HCT116 (cell line): ENCODE measurements around the gene NAA25. TPM values are rescaled to one million over a fixed set of nuclear protein-coding genes. Genes with fewer than 3 reads are reported as not detected.

Experiments
- ATAC-seq: fragments of 200-7000 bp; cut with Tn5 transposase; 2 replicates; pipeline ENCODE4 v1.9.1; 2020; ENCODE audit warnings: mild to moderate bottlenecking, moderate library complexity
- BruUV-seq: library from RNA; stranded (reverse); fragments of 400-500 nt; replicated peaks from 2 replicates; lab custom pipeline; 2021; lab: Mats Ljungman, UMichigan
- CTCF ChIA-PET: fragments of 300-600 bp; sonication (Branson Sonifier 250); formaldehyde crosslinking; loops from one replicate; lab custom pipeline; 2021; ENCODE audit warnings: antibody characterized with exemption; lab: Charles Lee
- POLR2A ChIA-PET: fragments of 300-600, 350-600 bp; sonication (Branson Sonifier 250); formaldehyde crosslinking; loops from one replicate; lab custom pipeline; 2021; ENCODE audit warnings: antibody characterized with exemption; lab: Charles Lee
- RAD21 ChIA-PET, 2 experiments: fragments of 300-600 bp; sonication (Branson Sonifier 250); formaldehyde crosslinking; loops; one replicate each; lab custom pipeline; 2023; ENCODE audit warnings: low total read pairs in 2 of 2; ENCODE audit not compliant: uncharacterized antibody in 2 of 2, unreplicated experiment in 2 of 2, low non-redundant PET in 1 of 2; lab: Charles Lee
- DNase-seq: peaks from one replicate; pipeline ENCODE4 v3.0.0-alpha.2; 2010; ENCODE audit warnings: low read depth, low spot score
- H2AFZ ChIP-seq: fragments of 200-600 bp; shearing (Covaris generic), sonication (generic); 2 replicates; pipeline ENCODE4 v1.6.1; 2017; ENCODE audit warnings: low read depth, mixed run types, mixed read lengths, antibody characterized with exemption, low read length; ENCODE audit not compliant: poor library complexity, severe bottlenecking
- H3K27ac ChIP-seq: 2 replicates; pipeline ENCODE4 v1.5.1; 2012; ENCODE audit warnings: low read depth, low read length
- H3K27me3 ChIP-seq: fragments of 200-600 bp; sonication (generic); 2 replicates; pipeline ENCODE4 v1.6.1; 2016; ENCODE audit warnings: mixed run types, low read length, mixed read lengths; ENCODE audit not compliant: insufficient read depth
- H3K36me3 ChIP-seq, 2 experiments: fragments of 200-500 bp in 1 of 2; fragments of 200-600 bp in 1 of 2; sonication (Bioruptor generic) in 1 of 2; sonication (generic) in 1 of 2; 2 replicates each; pipeline versions ENCODE4 v1.5.1 to v1.6.1; 2014 to 2016; ENCODE audit warnings: low read length in 2 of 2, inconsistent platforms in 1 of 2, mixed read lengths in 1 of 2, mixed run types in 1 of 2; ENCODE audit not compliant: insufficient read depth in 2 of 2, control insufficient read depth in 1 of 2
- H3K4me1 ChIP-seq, 2 experiments: fragments of 200-600 bp in 1 of 2; sonication (generic) in 1 of 2; 2 replicates each; pipeline versions ENCODE4 v1.5.1 to v1.6.1; 2012 to 2017; ENCODE audit warnings: low read length in 2 of 2, inconsistent platforms in 1 of 2, mild to moderate bottlenecking in 1 of 2, mixed read lengths in 1 of 2, mixed run types in 1 of 2, moderate library complexity in 1 of 2; ENCODE audit not compliant: insufficient read depth in 2 of 2, control insufficient read depth in 1 of 2
- H3K4me2 ChIP-seq: fragments of 200-600 bp; sonication (generic); 2 replicates; pipeline ENCODE4 v1.6.1; 2017; ENCODE audit warnings: mixed run types, low read length, mixed read lengths
- H3K4me3 ChIP-seq, 2 experiments: fragments of 200-600 bp in 1 of 2; sonication (generic) in 1 of 2; replicated peaks in 1 of 2; 2 replicates each; pipeline ENCODE4 v1.5.1; 2011 to 2016; ENCODE audit warnings: low read length in 2 of 2, control low read depth in 1 of 2, low read depth in 1 of 2, mild to moderate bottlenecking in 1 of 2, mixed read lengths in 1 of 2, mixed run types in 1 of 2
- H3K79me2 ChIP-seq: fragments of 200-600 bp; sonication (generic); 2 replicates; pipeline ENCODE4 v1.6.1; 2017; ENCODE audit warnings: mild to moderate bottlenecking, mixed run types, low read length, moderate library complexity, mixed read lengths; ENCODE audit not compliant: insufficient read depth
- H3K9ac ChIP-seq: fragments of 200-600 bp; sonication (generic); 2 replicates; pipeline ENCODE4 v1.6.1; 2016; ENCODE audit warnings: low read length, mixed read lengths
- H3K9me2 ChIP-seq: fragments of 200-600 bp; sonication (generic), shearing (Covaris generic); 2 replicates; pipeline ENCODE4 v1.6.1; 2017; ENCODE audit warnings: mixed run types, mild to moderate bottlenecking, moderate library complexity; ENCODE audit not compliant: insufficient read depth
- H3K9me3 ChIP-seq, 2 experiments: fragments of 200-500 bp in 1 of 2; fragments of 200-600 bp in 1 of 2; sonication (Bioruptor generic) in 1 of 2; sonication (generic) in 1 of 2; 2 replicates each; pipeline ENCODE4 v1.6.1; 2014 to 2017; ENCODE audit warnings: low read length in 2 of 2, mixed read lengths in 2 of 2, inconsistent platforms in 1 of 2, low read depth in 1 of 2, mild to moderate bottlenecking in 1 of 2, mixed run types in 1 of 2, moderate library complexity in 1 of 2; ENCODE audit not compliant: control insufficient read depth in 1 of 2, insufficient read depth in 1 of 2
- H4K20me1 ChIP-seq: fragments of 200-600 bp; sonication (generic), shearing (Covaris generic); 2 replicates; pipeline ENCODE4 v1.6.1; 2017; ENCODE audit warnings: mixed run types, mild to moderate bottlenecking, moderate library complexity; ENCODE audit not compliant: insufficient read depth
- CBX3 ChIP-seq: IDR thresholded peaks from 2 replicates; pipeline ENCODE4 v1.6.1; 2012; ENCODE audit warnings: low read depth
- CEBPB ChIP-seq: IDR thresholded peaks from 2 replicates; pipeline ENCODE4 v1.6.1; 2012; ENCODE audit warnings: low read depth
- CTCF ChIP-seq, 3 experiments: fragments of 200-600 bp in 1 of 3; sonication (generic) in 1 of 3; IDR thresholded peaks in 2 of 3; conservative IDR thresholded peaks in 1 of 3; 2 replicates each; pipeline ENCODE4 v1.5.1; 2012 to 2017; ENCODE audit warnings: low read depth in 2 of 3, low read length in 2 of 3, antibody characterized with exemption in 1 of 3, borderline replicate concordance in 1 of 3, control low read depth in 1 of 3, mild to moderate bottlenecking in 1 of 3, mixed read lengths in 1 of 3, mixed run types in 1 of 3, moderate library complexity in 1 of 3; ENCODE audit not compliant: insufficient read depth in 1 of 3
- EGR1 ChIP-seq: IDR thresholded peaks from 2 replicates; pipeline ENCODE4 v1.6.1; 2012; ENCODE audit warnings: low read depth
- ELF1 ChIP-seq: IDR thresholded peaks from 2 replicates; pipeline ENCODE4 v1.6.1; 2012; ENCODE audit warnings: low read depth, borderline replicate concordance
- EZH2 ChIP-seq: fragments of 200-600 bp; sonication (generic); IDR thresholded peaks from 2 replicates; pipeline ENCODE4 v1.6.1; 2017; ENCODE audit warnings: antibody characterized with exemption, mixed run types
- EZH2phosphoT487 ChIP-seq: fragments of 200-600 bp; IDR thresholded peaks from 2 replicates; pipeline ENCODE4 v1.6.1; 2018; ENCODE audit warnings: antibody characterized with exemption, borderline replicate concordance
- FOSL1 ChIP-seq: IDR thresholded peaks from 2 replicates; pipeline ENCODE4 v1.6.1; 2012; ENCODE audit warnings: low read depth
- JUND ChIP-seq: IDR thresholded peaks from 2 replicates; pipeline ENCODE4 v1.6.1; 2012
- MAX ChIP-seq: IDR thresholded peaks from 2 replicates; pipeline ENCODE4 v1.6.1; 2012
- POLR2A ChIP-seq: IDR thresholded peaks from 2 replicates; pipeline ENCODE4 v1.7.0; 2011; ENCODE audit warnings: borderline replicate concordance; ENCODE audit not compliant: insufficient read depth, insufficient read length; ENCODE audit errors: extremely low read depth
- POLR2AphosphoS5 ChIP-seq: IDR thresholded peaks from 2 replicates; pipeline ENCODE4 v1.6.1; 2011; ENCODE audit warnings: mild to moderate bottlenecking, low read depth, low read length, moderate library complexity
- RAD21 ChIP-seq: IDR thresholded peaks from 2 replicates; pipeline ENCODE4 v1.6.1; 2012; ENCODE audit warnings: low read depth, mild to moderate bottlenecking
- SIN3A ChIP-seq: IDR thresholded peaks from 2 replicates; pipeline ENCODE4 v1.6.1; 2012; ENCODE audit warnings: low read depth
- SP1 ChIP-seq: IDR thresholded peaks from 2 replicates; pipeline ENCODE4 v1.6.1; 2012; ENCODE audit warnings: low read depth
- TCF7L2 ChIP-seq: IDR thresholded peaks from 2 replicates; pipeline ENCODE4 v1.7.0; 2011; ENCODE audit warnings: borderline replicate concordance, inconsistent platforms; ENCODE audit not compliant: insufficient read depth, insufficient read length; ENCODE audit errors: extremely low read depth
- YY1 ChIP-seq: IDR thresholded peaks from 2 replicates; pipeline ENCODE4 v1.6.1; 2011; ENCODE audit warnings: low read length, low read depth, moderate library complexity, mild to moderate bottlenecking; ENCODE audit not compliant: insufficient replicate concordance; ENCODE audit errors: extremely low read depth
- ZBTB33 ChIP-seq: IDR thresholded peaks from 2 replicates; pipeline ENCODE4 v1.6.1; 2011; ENCODE audit warnings: mild to moderate bottlenecking, low read length, moderate library complexity; ENCODE audit not compliant: insufficient replicate concordance; ENCODE audit errors: extremely low read depth
- ZFX ChIP-seq: fragments of 450-650 bp; IDR thresholded peaks from 2 replicates; pipeline ENCODE4 v1.6.1; 2017
- ZNF274 ChIP-seq: fragments of 200-500 bp; sonication (Bioruptor generic); IDR thresholded peaks from 2 replicates; pipeline ENCODE4 v1.6.1; 2014; ENCODE audit warnings: mild to moderate bottlenecking, low read depth, low read length, inconsistent platforms
- intact Hi-C: fragments of 100-400 bp; cut with micrococcal nuclease; formaldehyde crosslinking; loops from 2 replicates; pipeline ENCODE4 v1.10.0; 2022
- total RNA-seq: library from RNA; stranded (reverse); gene quantifications from one replicate; pipeline ENCODE4 v1.2.1, GENCODE V29; 2021; ENCODE audit not compliant: unreplicated experiment

NAA25 gene
- total RNA-seq, 1 experiment from 2014 or later = 56.6 TPM

GRCh38 chr12:112012775-112013600 is 95.6 kb downstream of the NAA25 start, which contains the start of the genes ERP29 and TMEM116:
Gene ERP29, plus strand, starts transcription at chr12:112013426. Its CDS starts 40 bp downstream, at chr12:112013466.
Gene TMEM116, minus strand, starts transcription at chr12:112013165. Its CDS starts 7,895 bp downstream, at chr12:112005270.
- POLR2A ChIA-PET = interaction anchor here (0.5 to 1.4 kb wide), 3 partner anchors 10 to 97 kb away, joined by 3 to 6 read pairs (median 3); no protein-coding TSS in a partner anchor
- RAD21 ChIA-PET = no interaction called here
- Histone ChIP-seq H3K9me2 (no peaks in the 10 kb centered on the region), H3K27ac (peak within 1 kb of the TSS; percentile 99), H3K27me3 (no peaks in the 10 kb centered on the region), H3K79me2 (peaks cover 61% of the 10 kb centered on the region), H3K4me2 (peak within 1 kb of the TSS; percentile 80), H3K9me3 (no peaks in the 10 kb centered on the region), H4K20me1 (no peaks in the 10 kb centered on the region; the same call in 1 of the 2 replicates), H2AFZ (no peak within 1 kb of the TSS), H3K36me3 (peaks cover 7 to 11% of the 10 kb centered on the region in 2 experiments; a peak in 2 of 4 replicates), H3K9ac (peak within 1 kb of the TSS; percentile 88), H3K4me1 (peaks cover 9 to 21% of the 10 kb centered on the region in 2 experiments), H3K4me3 (peak within 1 kb of the TSS; percentile 87 to 98)
- CTCF ChIA-PET = interaction anchor here (0.6 to 1.8 kb wide), 5 partner anchors 10 to 69 kb away, joined by 3 to 8 read pairs (median 5); no protein-coding TSS in a partner anchor
- TSS peak; percentile 86 for BruUV-seq
- peak; percentile 96 for DNase-seq
- intact Hi-C loops = loop anchor here (1.0 to 5.0 kb wide), 2 partner anchors 68 to 399 kb away; no protein-coding TSS in a partner anchor
- peak; percentile 84 for ATAC-seq
- TF ChIP-seq TCF7L2 (peak; percentile 6), ELF1 (no peak), YY1 (peak; percentile 38), EZH2 (no peak), ZFX (peak; percentile 73), EGR1 (peak; percentile 77), POLR2AphosphoS5 (peak; percentile 99), FOSL1 (no peak), CTCF (IDR thresholded peaks at IDR 0.05 in 2 of 3, conservative IDR thresholded peaks at IDR 0.05 in 1 of 3; ENCODE audit: borderline replicate concordance in 1 of 3, insufficient read depth in 1 of 3, low read depth in 2 of 3, low read length in 2 of 3) (peak in 2 of 3 experiments; percentile 38 to 52; a peak in 3 of 6 replicates), POLR2A (peak; percentile 96), SIN3A (peak; percentile 82; the same call in 1 of the 2 replicates), SP1 (peak; percentile 85), CBX3 (no peak), CEBPB (no peak), RAD21 (no peak), JUND (no peak), EZH2phosphoT487 (no peak), MAX (peak; percentile 95), ZNF274 (no peak), ZBTB33 (no peak)
